IPS DF 6.9 (cell line): Measurements from ENCODE around the gene SEPTIN1.

Source experiments
- DNase-seq: peaks from one replicate; pipeline ENCODE4 v3.0.0-alpha.2; 2013; ENCODE audit warnings: low read depth, low spot score
- H3K27ac ChIP-seq: one replicate; pipeline ENCODE4 v1.5.1; 2013; ENCODE audit warnings: low read length, control low read depth
- H3K27me3 ChIP-seq: 2 replicates; pipeline ENCODE4 v1.6.1; 2013; ENCODE audit warnings: mild to moderate bottlenecking, low read length; ENCODE audit not compliant: control insufficient read depth, insufficient read depth
- H3K36me3 ChIP-seq: 2 replicates; pipeline ENCODE4 v1.6.1; 2013; ENCODE audit warnings: low read length; ENCODE audit not compliant: control insufficient read depth, insufficient read depth
- H3K4me1 ChIP-seq: 2 replicates; pipeline ENCODE4 v1.6.1; 2013; ENCODE audit warnings: low read length; ENCODE audit not compliant: control insufficient read depth, insufficient read depth
- H3K4me3 ChIP-seq: 2 replicates; pipeline ENCODE4 v1.5.1; 2013; ENCODE audit warnings: mild to moderate bottlenecking, low read length
- H3K9me3 ChIP-seq: 2 replicates; pipeline ENCODE4 v1.6.1; 2013; ENCODE audit warnings: low read length, inconsistent platforms; ENCODE audit not compliant: control insufficient read depth, insufficient read depth
- WGBS: extraction: QIAGEN DNeasy Blood & Tissue Kit; methylation state at CpG from one replicate; pipeline ENCODE4 v1.1.7; 2013; ENCODE audit warnings: mixed read lengths, missing lambda C conversion rate; ENCODE audit not compliant: insufficient read length, insufficient coverage; 5-methylcytosine and 5-hydroxymethylcytosine counted together

SEPTIN1 gene

DNA sequence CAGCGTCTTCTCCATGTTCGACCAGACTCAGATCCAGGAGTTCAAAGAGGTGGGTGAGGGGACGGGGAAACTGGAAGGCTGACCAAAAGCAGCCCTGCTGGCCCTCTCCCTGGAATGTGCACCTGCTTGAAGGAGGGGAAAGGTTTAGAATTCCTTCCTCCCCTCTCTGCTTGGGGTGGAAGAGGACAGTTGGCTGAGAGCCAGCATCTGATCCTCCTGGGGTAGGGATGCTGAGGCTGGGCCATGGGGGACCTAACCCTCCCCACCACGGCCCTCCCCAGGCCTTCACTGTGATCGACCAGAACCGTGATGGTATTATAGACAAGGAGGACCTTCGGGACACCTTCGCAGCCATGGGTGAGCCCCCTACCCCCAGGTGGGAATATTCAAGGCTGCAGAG is 6.5 kb downstream of the SEPTIN1 start:
- Histone ChIP-seq H3K9me3 (no peaks in the 10 kb centered on the region), H3K36me3 (no peaks in the 10 kb centered on the region), H3K4me1 (no peaks in the 10 kb centered on the region), H3K4me3 (no peak overlapping the region), H3K27ac (no peak overlapping the region), H3K27me3 (no peaks in the 10 kb centered on the region)
- DNase-seq = no peak
- no CpG with 5 or more reads among the region's 8 CpGs for WGBS

- Histone ChIP-seq H3K27ac (no peak within 1 kb of the TSS), H3K4me3 (no peak within 1 kb of the TSS), H3K9me3 (no peaks in the 10 kb centered on the region), H3K4me1 (no peaks in the 10 kb centered on the region), H3K36me3 (no peaks in the 10 kb centered on the region), H3K27me3 (no peaks in the 10 kb centered on the region)
- no CpG with 5 or more reads among the region's 6 CpGs for WGBS
- DNase-seq = no peak
Observed at GRCh38 chr16:30374538-30374937, 7.8 kb downstream of the SEPTIN1 start, which contains the start of gene MYL11. MYL11 (plus strand) TSS chr16:30374802; CDS start chr16:30374858, 56 bp downstream.

DNA sequence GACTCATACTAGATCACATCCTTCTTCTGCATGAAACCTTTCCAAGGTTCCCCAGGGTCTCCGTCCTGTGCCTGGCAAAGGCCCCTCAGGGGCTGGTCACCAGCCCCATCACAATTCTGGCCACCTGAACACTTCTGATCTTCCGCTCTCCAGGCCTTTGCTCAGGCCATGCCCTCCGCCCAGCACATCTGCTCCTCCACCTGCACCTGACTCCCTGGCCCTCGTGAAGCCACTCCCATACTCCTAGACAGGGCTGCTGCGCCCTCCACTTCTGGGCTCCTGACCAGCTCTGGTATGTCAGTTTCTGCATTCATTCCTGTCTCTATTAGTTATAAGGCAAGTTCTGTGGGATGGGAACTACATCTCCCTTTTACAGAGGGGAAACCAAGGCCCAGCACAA is 9.6 kb downstream of the SEPTIN1 start:
- Histone ChIP-seq H3K4me3 (no peak overlapping the region), H3K9me3 (no peaks in the 10 kb centered on the region), H3K4me1 (peaks cover 5% of the 10 kb centered on the region), H3K27me3 (no peaks in the 10 kb centered on the region), H3K36me3 (no peaks in the 10 kb centered on the region), H3K27ac (no peak overlapping the region)
- WGBS = no CpG with 5 or more reads among the region's 5 CpGs
- DNase-seq = no peak

DNA sequence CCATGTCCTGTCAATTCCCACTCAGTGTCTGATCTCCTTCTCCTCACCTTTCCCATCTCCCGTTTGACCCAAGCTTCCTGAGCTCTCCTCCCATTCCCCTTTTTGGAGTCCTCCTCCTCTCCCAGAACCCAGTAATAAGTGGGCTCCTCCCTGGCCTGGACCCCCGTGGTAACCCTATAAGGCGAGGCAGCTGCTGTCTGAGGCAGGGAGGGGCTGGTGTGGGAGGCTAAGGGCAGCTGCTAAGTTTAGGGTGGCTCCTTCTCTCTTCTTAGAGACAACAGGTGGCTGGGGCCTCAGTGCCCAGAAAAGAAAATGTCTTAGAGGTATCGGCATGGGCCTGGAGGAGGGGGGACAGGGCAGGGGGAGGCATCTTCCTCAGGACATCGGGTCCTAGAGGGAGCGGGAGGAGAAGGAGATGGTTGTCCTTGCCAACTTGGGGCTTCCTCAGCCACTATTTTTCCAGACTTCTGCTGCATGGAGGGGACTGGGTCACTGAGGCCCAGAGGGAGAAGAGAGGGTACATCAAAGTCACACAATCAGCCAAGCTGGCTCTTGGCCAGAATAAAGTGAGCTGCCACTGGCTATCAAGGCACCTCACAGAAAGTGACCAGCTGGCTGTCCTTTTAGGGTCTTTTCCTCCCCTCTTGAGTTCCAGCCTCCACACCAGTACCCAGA is 10.2 kb downstream of the SEPTIN1 start:
- no peak for DNase-seq
- no peaks in the 10 kb centered on the region for H3K9me3 ChIP-seq
- no peak overlapping the region for H3K27ac ChIP-seq
- H3K4me3 ChIP-seq = no peak overlapping the region
- no CpG with 5 or more reads among the region's 6 CpGs for WGBS
- H3K4me1 ChIP-seq = peaks cover 7% of the 10 kb centered on the region
- no peaks in the 10 kb centered on the region for H3K36me3 ChIP-seq
- no peaks in the 10 kb centered on the region for H3K27me3 ChIP-seq

DNA sequence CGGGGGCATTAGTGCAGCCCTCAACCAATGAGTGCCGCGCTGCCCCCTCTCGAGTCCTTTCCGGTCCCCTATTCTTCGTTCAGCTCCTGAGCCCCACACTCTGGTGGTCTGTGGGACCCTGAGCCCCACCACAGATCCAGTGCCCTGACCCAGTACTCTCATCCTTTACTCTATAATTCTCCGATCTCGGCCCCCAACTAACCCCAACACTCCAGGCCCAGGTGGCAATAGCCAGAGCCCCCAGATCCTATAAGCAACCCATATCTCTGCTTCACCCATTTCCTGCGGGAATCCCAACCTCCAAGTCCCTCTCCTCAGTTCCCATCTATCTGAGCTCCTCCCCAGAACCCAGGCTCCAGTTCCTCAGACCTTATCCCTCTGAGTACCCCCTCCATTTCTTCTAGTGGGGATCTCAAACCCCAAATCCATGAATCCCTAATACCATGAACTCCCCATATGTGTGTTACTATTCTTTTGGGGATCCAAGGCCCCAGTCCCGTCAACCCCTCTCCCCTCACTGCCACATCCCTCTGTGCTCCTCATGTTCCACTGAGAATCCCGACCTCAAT is 11.0 kb downstream of the SEPTIN1 start:
- no peaks in the 10 kb centered on the region for H3K27me3 ChIP-seq
- DNase-seq = no peak
- no CpG with 5 or more reads among the region's 11 CpGs for WGBS
- peak overlapping the region; percentile 5; the same call in 1 of the 2 replicates for H3K4me3 ChIP-seq
- H3K9me3 ChIP-seq = no peaks in the 10 kb centered on the region
- no peaks in the 10 kb centered on the region for H3K36me3 ChIP-seq
- peaks cover 7% of the 10 kb centered on the region for H3K4me1 ChIP-seq
- no peak overlapping the region for H3K27ac ChIP-seq

DNA sequence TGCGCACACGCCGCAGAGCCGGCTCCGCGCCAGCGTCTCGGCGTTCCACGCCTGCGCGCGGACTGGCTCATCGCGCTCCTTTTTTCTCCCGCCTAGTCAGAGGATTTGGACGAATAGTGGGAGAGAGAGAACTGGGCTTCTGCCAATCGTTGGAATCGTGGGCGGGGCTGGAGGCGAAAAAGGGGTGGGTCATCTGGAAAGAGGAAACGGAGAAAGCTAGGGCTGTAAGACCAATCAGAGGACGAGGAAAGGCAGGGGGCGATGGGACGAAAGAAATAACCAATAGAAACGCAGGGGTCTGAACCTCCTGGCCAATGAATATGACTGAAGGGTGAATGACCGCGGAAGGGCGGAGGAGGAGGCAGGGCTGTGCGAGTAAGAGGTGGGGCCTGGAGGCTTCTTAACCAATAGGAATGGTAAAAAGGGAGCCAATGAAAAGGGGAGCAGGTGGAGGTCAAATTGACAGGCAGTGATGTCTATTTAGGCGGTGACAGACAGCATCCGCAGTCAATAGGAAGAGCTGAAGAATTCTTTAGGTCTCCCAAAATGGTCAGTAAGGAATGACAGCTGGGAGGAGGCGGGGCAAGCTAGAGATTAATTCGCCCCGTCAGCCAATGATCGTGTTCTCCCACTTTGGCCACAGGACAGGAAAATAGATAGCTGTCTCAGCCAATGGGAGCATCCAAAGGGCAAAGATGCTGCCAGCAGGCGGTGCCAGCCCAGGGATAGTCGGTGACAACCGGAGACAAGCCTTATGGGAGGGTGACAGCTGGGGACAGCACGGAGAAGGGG is 11.7 kb downstream of the SEPTIN1 start, which contains the start of gene TBC1D10B:
Gene TBC1D10B, minus strand, starts transcription at position 39 of the 792 bp plus-strand sequence. CDS start 311 bp downstream, outside the sequence.
- Histone ChIP-seq H3K36me3 (no peaks in the 10 kb centered on the region), H3K27me3 (no peaks in the 10 kb centered on the region), H3K27ac (no peak within 1 kb of the TSS), H3K9me3 (no peaks in the 10 kb centered on the region), H3K4me1 (peaks cover 7% of the 10 kb centered on the region), H3K4me3 (peak within 1 kb of the TSS; percentile 77)
- WGBS = no CpG with 5 or more reads among the region's 40 CpGs
- DNase-seq = peak; percentile 98

DNA sequence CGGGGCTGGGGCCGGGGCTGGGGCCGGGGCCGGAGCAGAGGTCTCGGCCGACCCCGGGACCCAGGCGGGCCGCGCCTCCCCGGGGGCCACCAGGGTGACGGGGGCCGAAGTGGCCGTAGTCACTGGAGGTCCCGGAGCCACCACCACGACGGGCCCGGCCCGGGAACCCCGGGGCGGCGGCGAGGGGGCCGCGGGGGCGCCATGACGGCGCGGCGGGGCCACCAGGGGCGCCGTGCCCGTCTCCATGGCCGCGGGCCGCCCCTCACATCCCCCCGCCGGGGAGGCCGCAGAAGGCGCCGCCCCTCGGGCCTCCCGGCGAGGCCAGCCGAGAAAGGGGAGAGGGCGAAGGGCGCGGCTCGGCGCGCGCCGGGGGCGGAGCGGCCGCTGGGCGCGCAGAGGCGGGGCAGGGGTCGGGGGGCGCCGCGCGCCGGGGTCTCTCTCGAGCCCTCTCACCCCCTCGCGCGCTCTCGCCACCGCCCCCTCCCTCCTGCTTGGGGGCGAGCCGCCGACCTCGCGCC is 12.4 kb downstream of the SEPTIN1 start:
- DNase-seq = no peak
- peaks cover 7% of the 10 kb centered on the region for H3K4me1 ChIP-seq
- H3K9me3 ChIP-seq = no peaks in the 10 kb centered on the region
- no peaks in the 10 kb centered on the region for H3K36me3 ChIP-seq
- no CpG with 5 or more reads among the region's 76 CpGs for WGBS
- no peaks in the 10 kb centered on the region for H3K27me3 ChIP-seq
- peak overlapping the region; percentile 77 for H3K4me3 ChIP-seq
- H3K27ac ChIP-seq = no peak overlapping the region

GRCh38 chr16:30369091-30369937 is 13.0 kb downstream of the SEPTIN1 start:
- Histone ChIP-seq H3K27me3 (no peaks in the 10 kb centered on the region), H3K9me3 (no peaks in the 10 kb centered on the region), H3K27ac (no peak overlapping the region), H3K4me1 (peaks cover 7% of the 10 kb centered on the region), H3K36me3 (no peaks in the 10 kb centered on the region), H3K4me3 (peak overlapping the region; percentile 77)
- no CpG with 5 or more reads among the region's 45 CpGs for WGBS
- DNase-seq = no peak

GRCh38 chr16:30368792-30369090 is 13.6 kb downstream of the SEPTIN1 start:
- H3K27me3 ChIP-seq = no peaks in the 10 kb centered on the region
- no CpG with 5 or more reads among the region's 4 CpGs for WGBS
- no peak overlapping the region for H3K27ac ChIP-seq
- H3K36me3 ChIP-seq = no peaks in the 10 kb centered on the region
- H3K9me3 ChIP-seq = no peaks in the 10 kb centered on the region
- peaks cover 7% of the 10 kb centered on the region for H3K4me1 ChIP-seq
- DNase-seq = no peak
- H3K4me3 ChIP-seq = no peak overlapping the region
